ENCODE data around the gene ZNF580. TPM values are rescaled to one million over a fixed set of nuclear protein-coding genes. Genes with fewer than 3 reads are reported as not detected.

Gene ZNF580
- total and polyA plus RNA-seq, 10 of the 15 experiments (the other 5 are each of a cell fraction or from before 2014, with no cell fraction given) = 2.3 to 31.8 (median 10.0) TPM

DNA sequence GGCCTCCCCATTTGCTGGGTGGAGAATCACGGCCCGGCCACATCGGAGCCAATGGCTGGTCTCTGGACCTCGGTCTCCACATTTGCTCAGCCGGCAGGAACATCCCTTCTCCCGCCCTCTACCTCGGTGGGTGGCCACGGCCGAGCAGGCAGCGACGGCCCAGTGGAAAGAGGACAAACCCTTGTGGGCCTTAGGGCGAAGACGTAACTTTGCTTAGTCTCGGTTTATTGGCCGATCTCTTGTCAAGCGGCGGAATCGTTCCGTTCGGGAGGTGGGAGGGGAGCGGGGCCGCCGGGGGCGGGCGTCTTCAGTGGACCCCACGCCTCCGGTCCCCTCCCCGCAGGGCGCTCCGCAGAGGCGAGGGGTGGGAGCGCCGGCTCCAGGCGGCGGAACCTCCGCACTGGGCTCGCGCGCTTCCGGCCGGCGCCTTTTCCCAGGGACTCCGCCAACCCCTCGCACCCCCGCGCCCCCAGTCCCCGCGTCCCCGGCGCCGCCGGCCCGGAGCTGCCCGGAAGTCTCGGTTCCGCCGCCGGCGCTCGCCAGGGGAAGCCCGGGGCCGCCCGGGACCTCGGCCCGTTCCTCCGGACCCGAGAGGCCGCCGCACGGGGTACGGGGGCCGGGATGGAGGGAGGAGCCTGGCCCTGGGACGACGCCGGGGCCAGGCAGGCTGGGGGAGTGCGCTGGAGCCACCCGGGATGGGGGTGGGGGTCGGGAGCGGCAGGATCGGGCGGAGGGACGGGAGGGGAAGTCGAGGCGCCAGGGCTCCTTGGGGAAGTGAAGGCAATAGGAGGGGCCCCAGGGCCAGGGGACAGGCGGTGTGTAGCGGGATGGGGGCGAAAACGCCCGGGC, at the start of gene ZNF580 (continued):
- TF ChIP-seq WRNIP1 (IDR thresholded peaks at IDR 0.05; ENCODE audit: borderline replicate concordance, low read depth, low read length) (no peak), LARP7 (IDR thresholded peaks at IDR 0.05) (no peak), NR2F1 (conservative IDR thresholded peaks at IDR 0.05) (0 out of 2 replicates have a peak, but pooled peaks have one; percentile 22), PAX5 (IDR thresholded peaks at IDR 0.05; ENCODE audit: borderline replicate concordance, low read depth, low read length) (peak; percentile 38; the same call in 1 of the 2 replicates), HCFC1 (IDR thresholded peaks at IDR 0.05; ENCODE audit: low read length) (peak; percentile 57; the same call in 1 of the 2 replicates), NR2C1 (IDR thresholded peaks at IDR 0.05) (peak; percentile 43; the same call in 1 of the 2 replicates), RCOR1 (conservative IDR thresholded peaks at IDR 0.05; ENCODE audit: low read depth, low read length) (no peak), BMI1 (IDR thresholded peaks at IDR 0.05; ENCODE audit: borderline replicate concordance) (no peak), RFX5 (IDR thresholded peaks at IDR 0.05; ENCODE audit: low read depth, low read length) (no peak), MTA3 (IDR thresholded peaks at IDR 0.05; ENCODE audit: borderline replicate concordance, low read length) (no peak), ATF7 (IDR thresholded peaks at IDR 0.05; ENCODE audit: low read depth) (no peak), SIN3A (IDR thresholded peaks at IDR 0.05; ENCODE audit: low read depth, low read length) (no peak), KDM1A (IDR thresholded peaks at IDR 0.05; ENCODE audit: borderline replicate concordance) (no peak), TAF1 (IDR thresholded peaks at IDR 0.05; ENCODE audit: borderline replicate concordance, low read depth, low read length) (peak; percentile 56; the same call in 1 of the 2 replicates), BHLHE40 (IDR thresholded peaks at IDR 0.05; ENCODE audit: borderline replicate concordance in 1 of 2, low read depth in 2 of 2, low read length in 1 of 2) (peak in 1 of 2 experiments; percentile 56; a peak in 1 of 4 replicates)
- TF ChIP-seq, protein P1, sequence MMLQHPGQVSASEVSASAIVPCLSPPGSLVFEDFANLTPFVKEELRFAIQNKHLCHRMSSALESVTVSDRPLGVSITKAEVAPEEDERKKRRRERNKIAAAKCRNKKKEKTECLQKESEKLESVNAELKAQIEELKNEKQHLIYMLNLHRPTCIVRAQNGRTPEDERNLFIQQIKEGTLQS (IDR thresholded peaks at IDR 0.05; ENCODE audit: borderline replicate concordance, extremely low read depth, low read depth, low read length) = no peak
- TF ChIP-seq, protein P2, sequence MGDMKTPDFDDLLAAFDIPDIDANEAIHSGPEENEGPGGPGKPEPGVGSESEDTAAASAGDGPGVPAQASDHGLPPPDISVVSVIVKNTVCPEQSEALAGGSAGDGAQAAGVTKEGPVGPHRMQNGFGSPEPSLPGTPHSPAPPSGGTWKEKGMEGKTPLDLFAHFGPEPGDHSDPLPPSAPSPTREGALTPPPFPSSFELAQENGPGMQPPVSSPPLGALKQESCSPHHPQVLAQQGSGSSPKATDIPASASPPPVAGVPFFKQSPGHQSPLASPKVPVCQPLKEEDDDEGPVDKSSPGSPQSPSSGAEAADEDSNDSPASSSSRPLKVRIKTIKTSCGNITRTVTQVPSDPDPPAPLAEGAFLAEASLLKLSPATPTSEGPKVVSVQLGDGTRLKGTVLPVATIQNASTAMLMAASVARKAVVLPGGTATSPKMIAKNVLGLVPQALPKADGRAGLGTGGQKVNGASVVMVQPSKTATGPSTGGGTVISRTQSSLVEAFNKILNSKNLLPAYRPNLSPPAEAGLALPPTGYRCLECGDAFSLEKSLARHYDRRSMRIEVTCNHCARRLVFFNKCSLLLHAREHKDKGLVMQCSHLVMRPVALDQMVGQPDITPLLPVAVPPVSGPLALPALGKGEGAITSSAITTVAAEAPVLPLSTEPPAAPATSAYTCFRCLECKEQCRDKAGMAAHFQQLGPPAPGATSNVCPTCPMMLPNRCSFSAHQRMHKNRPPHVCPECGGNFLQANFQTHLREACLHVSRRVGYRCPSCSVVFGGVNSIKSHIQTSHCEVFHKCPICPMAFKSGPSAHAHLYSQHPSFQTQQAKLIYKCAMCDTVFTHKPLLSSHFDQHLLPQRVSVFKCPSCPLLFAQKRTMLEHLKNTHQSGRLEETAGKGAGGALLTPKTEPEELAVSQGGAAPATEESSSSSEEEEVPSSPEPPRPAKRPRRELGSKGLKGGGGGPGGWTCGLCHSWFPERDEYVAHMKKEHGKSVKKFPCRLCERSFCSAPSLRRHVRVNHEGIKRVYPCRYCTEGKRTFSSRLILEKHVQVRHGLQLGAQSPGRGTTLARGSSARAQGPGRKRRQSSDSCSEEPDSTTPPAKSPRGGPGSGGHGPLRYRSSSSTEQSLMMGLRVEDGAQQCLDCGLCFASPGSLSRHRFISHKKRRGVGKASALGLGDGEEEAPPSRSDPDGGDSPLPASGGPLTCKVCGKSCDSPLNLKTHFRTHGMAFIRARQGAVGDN (IDR thresholded peaks at IDR 0.05) = peak; percentile 32; the same call in 1 of the 2 replicates
- TF ChIP-seq, protein P3, sequence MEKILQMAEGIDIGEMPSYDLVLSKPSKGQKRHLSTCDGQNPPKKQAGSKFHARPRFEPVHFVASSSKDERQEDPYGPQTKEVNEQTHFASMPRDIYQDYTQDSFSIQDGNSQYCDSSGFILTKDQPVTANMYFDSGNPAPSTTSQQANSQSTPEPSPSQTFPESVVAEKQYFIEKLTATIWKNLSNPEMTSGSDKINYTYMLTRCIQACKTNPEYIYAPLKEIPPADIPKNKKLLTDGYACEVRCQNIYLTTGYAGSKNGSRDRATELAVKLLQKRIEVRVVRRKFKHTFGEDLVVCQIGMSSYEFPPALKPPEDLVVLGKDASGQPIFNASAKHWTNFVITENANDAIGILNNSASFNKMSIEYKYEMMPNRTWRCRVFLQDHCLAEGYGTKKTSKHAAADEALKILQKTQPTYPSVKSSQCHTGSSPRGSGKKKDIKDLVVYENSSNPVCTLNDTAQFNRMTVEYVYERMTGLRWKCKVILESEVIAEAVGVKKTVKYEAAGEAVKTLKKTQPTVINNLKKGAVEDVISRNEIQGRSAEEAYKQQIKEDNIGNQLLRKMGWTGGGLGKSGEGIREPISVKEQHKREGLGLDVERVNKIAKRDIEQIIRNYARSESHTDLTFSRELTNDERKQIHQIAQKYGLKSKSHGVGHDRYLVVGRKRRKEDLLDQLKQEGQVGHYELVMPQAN (conservative IDR thresholded peaks at IDR 0.05) = 0 out of 2 replicates have a peak, but pooled peaks have one; percentile 40
- TF ChIP-seq, protein P4, sequence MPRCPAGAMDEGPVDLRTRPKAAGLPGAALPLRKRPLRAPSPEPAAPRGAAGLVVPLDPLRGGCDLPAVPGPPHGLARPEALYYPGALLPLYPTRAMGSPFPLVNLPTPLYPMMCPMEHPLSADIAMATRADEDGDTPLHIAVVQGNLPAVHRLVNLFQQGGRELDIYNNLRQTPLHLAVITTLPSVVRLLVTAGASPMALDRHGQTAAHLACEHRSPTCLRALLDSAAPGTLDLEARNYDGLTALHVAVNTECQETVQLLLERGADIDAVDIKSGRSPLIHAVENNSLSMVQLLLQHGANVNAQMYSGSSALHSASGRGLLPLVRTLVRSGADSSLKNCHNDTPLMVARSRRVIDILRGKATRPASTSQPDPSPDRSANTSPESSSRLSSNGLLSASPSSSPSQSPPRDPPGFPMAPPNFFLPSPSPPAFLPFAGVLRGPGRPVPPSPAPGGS (IDR thresholded peaks at IDR 0.05; ENCODE audit: borderline replicate concordance, insufficient read depth, low read depth, low read length, poor library complexity, severe bottlenecking) = peak; percentile 72
- TF ChIP-seq, protein P5, sequence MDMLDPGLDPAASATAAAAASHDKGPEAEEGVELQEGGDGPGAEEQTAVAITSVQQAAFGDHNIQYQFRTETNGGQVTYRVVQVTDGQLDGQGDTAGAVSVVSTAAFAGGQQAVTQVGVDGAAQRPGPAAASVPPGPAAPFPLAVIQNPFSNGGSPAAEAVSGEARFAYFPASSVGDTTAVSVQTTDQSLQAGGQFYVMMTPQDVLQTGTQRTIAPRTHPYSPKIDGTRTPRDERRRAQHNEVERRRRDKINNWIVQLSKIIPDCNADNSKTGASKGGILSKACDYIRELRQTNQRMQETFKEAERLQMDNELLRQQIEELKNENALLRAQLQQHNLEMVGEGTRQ (IDR thresholded peaks at IDR 0.05; ENCODE audit: borderline replicate concordance, low read depth, low read length) = no peak
